Neuronal stem cell (in vitro differentiated cells): ENCODE data around the gene NSF.

Experiments used
- DNase-seq: peaks from one replicate; pipeline ENCODE4 v3.0.0-alpha.2; 2013; ENCODE audit warnings: low spot score
- H2AFZ ChIP-seq: one replicate; pipeline ENCODE4 v1.6.1; 2013; ENCODE audit warnings: mild to moderate bottlenecking, low read length, inconsistent platforms
- H2AK5ac ChIP-seq: 2 replicates; pipeline ENCODE4 v1.6.1; 2013; ENCODE audit warnings: low read depth, mild to moderate bottlenecking, inconsistent platforms, low read length, moderate library complexity, mixed read lengths
- H2BK120ac ChIP-seq: 2 replicates; pipeline ENCODE4 v1.6.1; 2013; ENCODE audit warnings: low read depth, mild to moderate bottlenecking, inconsistent platforms, low read length, moderate library complexity, mixed read lengths
- H2BK12ac ChIP-seq: one replicate; pipeline ENCODE4 v1.6.1; 2013; ENCODE audit warnings: low read length, inconsistent platforms
- H2BK15ac ChIP-seq: 2 replicates; pipeline ENCODE4 v1.6.1; 2013; ENCODE audit warnings: mild to moderate bottlenecking, low read length, inconsistent platforms, mixed read lengths
- H2BK5ac ChIP-seq: one replicate; pipeline ENCODE4 v1.6.1; 2013; ENCODE audit warnings: inconsistent platforms, mild to moderate bottlenecking, low read length, moderate library complexity
- H3K14ac ChIP-seq: one replicate; pipeline ENCODE4 v1.6.1; 2013; ENCODE audit warnings: low read length, inconsistent platforms
- H3K18ac ChIP-seq: 2 replicates; pipeline ENCODE4 v1.6.1; 2013; ENCODE audit warnings: low read length, inconsistent platforms
- H3K23ac ChIP-seq: 2 replicates; pipeline ENCODE4 v1.6.1; 2013; ENCODE audit warnings: low read depth, mild to moderate bottlenecking, mixed read lengths, low read length, inconsistent platforms; ENCODE audit not compliant: poor library complexity
- H3K27ac ChIP-seq: replicated peaks from 3 replicates; pipeline ENCODE4 v1.5.1; 2013; ENCODE audit warnings: low read length, inconsistent platforms
- H3K27me3 ChIP-seq, 3 experiments: 2 replicates each; pipeline ENCODE4 v1.6.1; 2013; ENCODE audit warnings: low read length in 3 of 3, mild to moderate bottlenecking in 2 of 3, inconsistent platforms in 1 of 3, low read depth in 1 of 3, mixed read lengths in 1 of 3, moderate library complexity in 1 of 3; ENCODE audit not compliant: control insufficient read depth in 3 of 3, insufficient read depth in 3 of 3
- H3K36me3 ChIP-seq, 2 donors: replicated peaks in 1 of 2; 2 replicates each; pipeline ENCODE4 v1.6.1; 2013; ENCODE audit warnings: low read length in 2 of 2; ENCODE audit not compliant: control insufficient read depth in 2 of 2, insufficient read depth in 2 of 2
- H3K4ac ChIP-seq: 2 replicates; pipeline ENCODE4 v1.6.1; 2013; ENCODE audit warnings: inconsistent platforms, mild to moderate bottlenecking, low read length, moderate library complexity
- H3K4me1 ChIP-seq, 2 donors: 1 replicate in 1 of 2; 2 replicates in 1 of 2; pipeline ENCODE4 v1.6.1; 2013; ENCODE audit warnings: low read length in 2 of 2, low read depth in 1 of 2; ENCODE audit not compliant: control insufficient read depth in 2 of 2, insufficient read depth in 1 of 2
- H3K4me2 ChIP-seq: one replicate; pipeline ENCODE4 v1.6.1; 2013; ENCODE audit warnings: mild to moderate bottlenecking, low read length, inconsistent platforms; ENCODE audit not compliant: insufficient read depth, poor library complexity, severe bottlenecking
- H3K4me3 ChIP-seq, 2 donors: 2 replicates each; pipeline ENCODE4 v1.5.1; 2013; ENCODE audit warnings: low read length in 2 of 2, mild to moderate bottlenecking in 2 of 2, inconsistent platforms in 1 of 2, moderate library complexity in 1 of 2
- H3K79me1 ChIP-seq: one replicate; pipeline ENCODE4 v1.6.1; 2013; ENCODE audit warnings: low read depth, mild to moderate bottlenecking, inconsistent platforms, low read length, moderate library complexity
- H3K9ac ChIP-seq: one replicate; pipeline ENCODE4 v1.6.1; 2013; ENCODE audit warnings: mild to moderate bottlenecking, low read depth, low read length, inconsistent platforms; ENCODE audit not compliant: poor library complexity
- H3K9me3 ChIP-seq, 2 donors: replicated peaks in 1 of 2; 2 replicates each; pipeline versions ENCODE3 to v1.6.1; 2013; ENCODE audit warnings: low read length in 2 of 2, mild to moderate bottlenecking in 2 of 2, inconsistent platforms in 1 of 2, low read depth in 1 of 2, mixed read lengths in 1 of 2, moderate library complexity in 1 of 2; ENCODE audit not compliant: control insufficient read depth in 2 of 2, insufficient read depth in 1 of 2
- H4K8ac ChIP-seq: one replicate; pipeline ENCODE4 v1.6.1; 2013; ENCODE audit warnings: low read depth, mild to moderate bottlenecking, inconsistent platforms, low read length, moderate library complexity
- H4K91ac ChIP-seq: one replicate; pipeline ENCODE4 v1.6.1; 2013; ENCODE audit warnings: low read length, low read depth, mild to moderate bottlenecking, inconsistent platforms; ENCODE audit not compliant: poor library complexity
- WGBS, 2 donors: extraction: QIAGEN DNeasy Blood & Tissue Kit; methylation state at CpG; one replicate each; pipeline ENCODE4 v1.1.7; 2013; ENCODE audit warnings: missing lambda C conversion rate in 2 of 2, mixed read lengths in 1 of 2; ENCODE audit not compliant: insufficient read length in 2 of 2, insufficient replicate concordance in 1 of 2; ENCODE audit errors: extremely low coverage in 2 of 2; 5-methylcytosine and 5-hydroxymethylcytosine counted together

NSF gene

DNA sequence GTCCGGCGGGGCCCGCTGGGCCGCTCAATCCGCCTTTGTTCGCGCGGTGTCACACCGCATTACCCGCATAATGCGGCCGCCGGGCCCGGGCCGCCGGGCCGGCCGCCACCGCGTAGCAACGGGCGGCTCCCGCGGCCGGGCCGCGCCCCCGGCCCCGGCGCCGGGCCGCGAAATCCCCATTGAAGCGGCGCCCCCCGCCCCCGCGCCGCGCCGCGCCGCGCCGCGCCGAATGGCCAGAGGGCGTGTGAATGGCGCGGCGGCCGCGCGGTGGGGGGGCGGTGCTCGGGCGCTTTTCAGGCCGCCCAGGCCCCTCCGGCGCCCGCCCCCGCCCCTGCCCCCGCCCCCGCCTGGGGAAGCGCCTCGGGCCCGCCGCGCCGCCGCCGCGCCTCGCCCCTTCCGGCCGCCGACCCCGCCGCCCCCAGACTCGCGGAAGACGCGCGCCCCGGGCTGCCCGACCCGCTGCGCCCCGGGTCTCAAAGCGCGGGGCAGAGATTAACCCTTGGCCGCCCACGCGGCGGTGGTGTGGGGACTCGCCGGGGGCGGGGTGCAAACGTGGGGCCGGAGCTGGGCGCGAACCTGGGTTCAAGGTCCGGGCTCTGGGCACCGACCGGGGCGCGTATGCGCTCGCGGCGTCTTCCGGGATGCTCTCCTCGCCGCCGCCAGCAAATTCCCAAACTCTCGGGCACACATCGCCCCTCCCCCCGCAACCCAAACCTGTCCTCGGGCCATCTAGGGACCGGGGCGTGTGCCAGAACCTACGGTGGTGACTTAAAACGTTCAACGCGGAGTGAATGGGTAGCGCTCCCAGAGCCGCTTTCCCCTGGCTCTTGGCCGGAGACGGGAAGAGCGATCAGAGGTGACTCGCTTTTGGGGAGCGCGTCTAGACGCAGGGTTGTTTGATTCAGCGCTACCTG is 181.3 kb downstream of the NSF start:
- Histone ChIP-seq H4K8ac (no peak overlapping the region), H3K4ac (no peak overlapping the region), H3K9ac (peak overlapping the region; percentile 71), H3K4me2 (peak overlapping the region; percentile 78), H3K27ac (peak overlapping the region; percentile 75), H3K4me3 (peak overlapping the region; percentile 39 to 80), H3K9me3 (no peaks in the 10 kb centered on the region), H2AK5ac (no peak overlapping the region), H3K14ac (peak overlapping the region; percentile 59), H2BK12ac (no peak overlapping the region), H2BK5ac (no peak overlapping the region), H3K23ac (peak overlapping the region; percentile 92), H2AFZ (peak overlapping the region; percentile 83), H2BK120ac (no peak overlapping the region), H4K91ac (no peak overlapping the region), H2BK15ac (peak overlapping the region; percentile 13), H3K36me3 (peaks cover 0 to 34% of the 10 kb centered on the region in 2 donors), H3K4me1 (peaks cover 3 to 19% of the 10 kb centered on the region in 2 donors), H3K27me3 (peaks cover 0 to 27% (median 0%) of the 10 kb centered on the region in 3 experiments), H3K79me1 (peaks cover 2% of the 10 kb centered on the region), H3K18ac (peak overlapping the region; percentile 55)
- WGBS, 2 donors, result no CpG with 5 or more reads among the region's 135 CpGs
- peak; percentile 59 for DNase-seq

DNA sequence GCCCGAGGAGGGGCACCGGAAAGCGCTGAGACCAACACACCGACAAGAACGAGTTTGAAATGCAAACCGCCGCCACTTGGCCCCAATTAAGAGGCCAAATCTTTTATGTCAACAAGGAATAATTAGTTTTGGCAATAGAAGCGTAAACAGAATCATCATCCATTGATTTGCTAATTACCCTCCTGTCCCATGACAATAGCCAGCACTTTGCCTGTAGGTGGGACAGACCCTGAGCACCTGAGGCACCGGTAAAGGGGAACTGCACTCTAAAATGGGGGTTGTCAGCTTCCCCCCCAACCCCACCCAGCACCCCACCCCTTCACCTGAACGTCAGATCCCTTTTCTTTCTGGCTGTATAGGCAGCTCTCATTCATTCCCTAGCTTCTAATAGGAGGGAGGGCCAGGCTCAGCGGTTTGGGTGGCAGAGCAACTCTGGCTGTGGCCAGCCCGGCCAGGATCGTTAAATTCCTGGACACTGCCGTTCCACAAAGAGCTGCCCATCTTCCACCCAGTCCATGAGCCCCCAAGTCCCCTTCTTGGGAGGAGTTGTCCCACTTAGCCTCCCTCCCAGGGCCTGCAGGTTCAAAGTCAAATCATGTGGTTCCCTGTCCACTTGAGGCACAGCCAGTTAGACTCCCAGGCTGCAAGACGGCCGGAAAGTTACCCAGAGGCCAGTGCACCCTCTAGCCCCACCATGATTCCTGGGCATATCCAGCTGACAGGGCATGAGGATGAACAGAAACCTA is 182.2 kb downstream of the NSF start:
- Histone ChIP-seq H2BK120ac (no peak overlapping the region), H3K27me3 (peaks cover 0 to 27% (median 0%) of the 10 kb centered on the region in 3 experiments), H3K36me3 (peaks cover 0 to 26% of the 10 kb centered on the region in 2 donors), H2BK5ac (no peak overlapping the region), H3K18ac (peak overlapping the region; percentile 5), H2BK12ac (no peak overlapping the region), H2BK15ac (peak overlapping the region; percentile 45), H2AFZ (no peak overlapping the region), H3K23ac (peak overlapping the region; percentile 92), H3K79me1 (peaks cover 2% of the 10 kb centered on the region), H3K9ac (no peak overlapping the region), H4K91ac (no peak overlapping the region), H3K4me2 (peak overlapping the region; percentile 78), H3K4ac (no peak overlapping the region), H3K4me3 (peak overlapping the region; percentile 33 to 80), H3K4me1 (peaks cover 3 to 18% of the 10 kb centered on the region in 2 donors), H2AK5ac (peak overlapping the region; percentile 60), H3K14ac (no peak overlapping the region), H3K9me3 (no peaks in the 10 kb centered on the region), H3K27ac (peak overlapping the region; percentile 7), H4K8ac (no peak overlapping the region)
- no CpG with 5 or more reads among the region's 16 CpGs for WGBS, 2 donors
- DNase-seq, result no peak

DNA sequence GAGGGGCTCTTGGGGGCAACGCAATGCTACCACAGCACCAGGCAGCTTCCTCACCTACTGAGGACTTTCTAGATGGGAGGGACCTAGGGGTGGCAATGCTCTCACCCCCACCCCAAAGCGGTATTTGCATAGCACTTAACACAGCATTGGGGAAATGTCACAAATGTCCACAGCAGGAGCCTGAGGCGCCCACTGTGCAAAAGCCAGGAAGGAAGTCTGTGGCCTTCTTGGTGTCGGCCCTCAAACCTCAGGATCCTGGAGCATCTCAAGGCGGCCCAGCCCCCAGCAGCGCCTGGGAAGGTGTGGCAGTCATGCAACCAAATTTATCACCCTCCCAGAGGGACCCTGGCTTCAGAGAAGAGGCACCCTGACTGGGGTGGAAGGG is 182.7 kb downstream of the NSF start:
- peaks cover 0 to 22% of the 10 kb centered on the region in 2 donors for H3K36me3 ChIP-seq
- H2BK12ac ChIP-seq, result no peak overlapping the region
- no peaks in the 10 kb centered on the region for H3K9me3 ChIP-seq
- no peak overlapping the region for H2AFZ ChIP-seq
- H3K79me1 ChIP-seq, result peaks cover 2% of the 10 kb centered on the region
- H3K4me2 ChIP-seq, result no peak overlapping the region
- H4K91ac ChIP-seq, result no peak overlapping the region
- H2BK5ac ChIP-seq, result no peak overlapping the region
- H2BK15ac ChIP-seq, result peak overlapping the region; percentile 45
- H2BK120ac ChIP-seq, result no peak overlapping the region
- H3K18ac ChIP-seq, result peak overlapping the region; percentile 5
- no peak overlapping the region for H3K27ac ChIP-seq
- H3K4ac ChIP-seq, result no peak overlapping the region
- no peak overlapping the region for H3K23ac ChIP-seq
- peaks cover 0 to 27% (median 0%) of the 10 kb centered on the region in 3 experiments for H3K27me3 ChIP-seq
- H3K4me3 ChIP-seq, result no peak overlapping the region
- H4K8ac ChIP-seq, result no peak overlapping the region
- no peak for DNase-seq
- no CpG with 5 or more reads among the region's 6 CpGs for WGBS, 2 donors
- peaks cover 9 to 20% of the 10 kb centered on the region in 2 donors for H3K4me1 ChIP-seq
- H3K9ac ChIP-seq, result no peak overlapping the region
- peak overlapping the region; percentile 60 for H2AK5ac ChIP-seq
- no peak overlapping the region for H3K14ac ChIP-seq

DNA sequence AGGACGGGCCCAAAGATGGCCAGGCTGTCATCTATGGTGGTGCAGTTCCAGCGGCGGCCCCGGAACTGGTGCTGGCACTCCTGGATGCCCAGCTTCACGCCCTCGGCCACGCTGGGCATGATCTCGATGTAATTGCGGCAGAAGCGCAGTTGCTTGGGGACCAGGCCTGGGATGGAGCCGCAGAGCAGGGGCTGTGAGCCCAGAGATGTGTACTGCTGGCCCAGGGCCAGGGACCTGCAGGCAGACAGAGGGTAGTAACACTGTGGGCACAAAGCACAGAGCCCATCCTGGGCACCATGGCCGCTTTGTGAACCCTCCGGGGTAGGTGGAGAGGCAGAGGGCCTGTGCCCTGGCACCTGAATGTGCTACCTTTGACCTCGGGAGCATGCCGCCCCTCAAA is 183.2 kb downstream of the NSF start:
- Histone ChIP-seq H2AFZ (no peak overlapping the region), H3K79me1 (peaks cover 2% of the 10 kb centered on the region), H3K36me3 (peaks cover 0 to 17% of the 10 kb centered on the region in 2 donors), H4K8ac (no peak overlapping the region), H3K27me3 (peaks cover 0 to 27% (median 0%) of the 10 kb centered on the region in 3 experiments), H3K4me3 (no peak overlapping the region), H2BK5ac (no peak overlapping the region), H2BK120ac (no peak overlapping the region), H2AK5ac (peak overlapping the region; percentile 60), H2BK12ac (no peak overlapping the region), H3K9ac (peak overlapping the region; percentile 63), H3K4ac (no peak overlapping the region), H2BK15ac (peak overlapping the region; percentile 38), H4K91ac (no peak overlapping the region), H3K4me1 (peaks cover 13 to 23% of the 10 kb centered on the region in 2 donors), H3K9me3 (no peaks in the 10 kb centered on the region), H3K14ac (no peak overlapping the region), H3K4me2 (no peak overlapping the region), H3K27ac (no peak overlapping the region), H3K18ac (peak overlapping the region; percentile 24), H3K23ac (peak overlapping the region; percentile 29)
- DNase-seq, result no peak
- no CpG with 5 or more reads among the region's 15 CpGs for WGBS, 2 donors
